Activated naive CD8-positive, alpha-beta T cell treated with anti-CD3 and anti-CD28 coated beads, Interleukin-2, amount 50 U/mL, for 24 hours (primary cell): ENCODE data around the gene OXNAD1.

Experiments
- ATAC-seq: fragments of 150-1000 bp; cut with Tn5 transposase; one replicate; pipeline ENCODE4 v1.10.0; 2021
- DNase-seq: peaks from one replicate; pipeline ENCODE4 v3.0.0; 2021
- H3K27ac Mint-ChIP-seq: one replicate; pipeline ENCODE4 v1.8.0; 2021; ENCODE audit warnings: mild to moderate bottlenecking, mixed read lengths
- H3K27me3 Mint-ChIP-seq: one replicate; pipeline ENCODE4 v1.8.0; 2021; ENCODE audit warnings: mixed read lengths
- H3K36me3 Mint-ChIP-seq: one replicate; pipeline ENCODE4 v1.8.0; 2021; ENCODE audit warnings: low read depth, mixed read lengths
- H3K4me1 Mint-ChIP-seq: one replicate; pipeline ENCODE4 v1.8.0; 2021; ENCODE audit warnings: mixed read lengths
- H3K4me3 Mint-ChIP-seq: one replicate; pipeline ENCODE4 v1.8.0; 2021; ENCODE audit warnings: mild to moderate bottlenecking, moderate library complexity, mixed read lengths
- H3K9me3 Mint-ChIP-seq: one replicate; pipeline ENCODE4 v1.8.0; 2021; ENCODE audit warnings: mixed read lengths

The OXNAD1 gene

DNA sequence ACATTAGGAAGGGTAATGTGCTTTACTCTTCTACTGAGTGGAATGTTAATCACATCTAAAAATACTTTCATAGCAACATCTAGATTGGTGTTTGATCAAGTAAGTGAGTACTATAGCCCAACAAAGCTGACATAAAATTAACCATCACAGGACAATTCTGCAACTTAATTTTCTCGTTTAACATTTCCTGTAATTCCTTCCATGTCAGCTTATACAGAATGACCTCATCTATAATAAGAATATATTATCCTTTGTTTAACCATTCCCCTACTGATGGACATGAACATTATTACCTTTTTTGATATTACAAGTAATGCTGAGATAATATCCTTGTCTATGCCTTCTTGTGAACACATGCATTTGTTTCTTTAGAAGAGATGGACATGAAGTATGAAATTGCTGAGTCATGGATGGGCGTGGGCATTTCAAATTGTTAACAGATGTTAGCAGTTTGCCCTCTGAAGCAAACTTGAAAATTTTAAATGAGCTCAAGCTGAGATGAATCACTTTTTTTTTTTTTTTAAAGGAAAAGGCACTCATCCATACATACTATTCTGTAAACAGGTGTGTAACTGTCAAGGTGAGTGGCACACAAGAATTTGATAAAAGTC lies 85.1 kb downstream of the OXNAD1 start:
- Mint-ChIP-seq H3K9me3 (no peaks in the 10 kb centered on the region), H3K27me3 (no peaks in the 10 kb centered on the region), H3K4me3 (no peak overlapping the region), H3K36me3 (peaks cover 75% of the 10 kb centered on the region), H3K27ac (peak overlapping the region; percentile 51), H3K4me1 (peaks cover 34% of the 10 kb centered on the region)
- ATAC-seq = no peak
- no peak for DNase-seq

DNA sequence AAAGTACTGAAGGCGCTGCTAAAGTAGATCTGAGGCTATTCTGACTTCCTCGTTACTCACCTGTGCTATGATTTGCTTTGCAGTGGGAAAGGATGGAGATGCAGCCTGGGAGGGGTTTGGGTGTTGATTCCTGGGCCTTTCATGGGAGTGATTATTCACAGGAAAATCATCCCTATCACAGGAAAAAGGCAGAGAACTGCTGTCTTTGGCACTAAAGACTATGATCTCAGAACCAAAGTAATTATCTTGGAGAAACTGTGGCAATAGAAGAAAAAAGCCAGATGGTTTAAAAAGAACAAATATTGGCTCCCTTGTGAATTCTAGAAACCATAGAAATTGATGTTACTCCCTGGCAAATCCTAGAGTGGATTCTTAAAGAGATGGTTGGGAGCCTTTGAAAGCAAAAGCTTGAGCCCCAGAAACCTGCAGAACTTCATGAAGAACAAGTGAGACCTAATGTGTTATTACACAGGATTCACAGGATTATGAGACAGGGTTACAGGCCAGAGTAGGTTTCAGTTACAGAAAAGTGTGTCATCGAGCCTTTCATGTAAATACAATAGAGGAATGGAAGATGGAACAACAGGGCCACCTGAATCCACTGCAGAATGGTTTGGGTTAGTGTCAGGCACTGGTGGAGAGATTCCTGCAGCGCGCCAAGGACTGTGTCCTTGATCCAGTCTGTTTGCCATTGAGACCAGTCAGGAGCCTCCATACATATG lies 85.7 kb downstream of the OXNAD1 start:
- no peaks in the 10 kb centered on the region for H3K9me3 Mint-ChIP-seq
- no peak overlapping the region for H3K4me3 Mint-ChIP-seq
- H3K36me3 Mint-ChIP-seq = peaks cover 71% of the 10 kb centered on the region
- H3K4me1 Mint-ChIP-seq = peaks cover 35% of the 10 kb centered on the region
- no peak for ATAC-seq
- no peaks in the 10 kb centered on the region for H3K27me3 Mint-ChIP-seq
- H3K27ac Mint-ChIP-seq = peak overlapping the region; percentile 56
- no peak for DNase-seq

DNA sequence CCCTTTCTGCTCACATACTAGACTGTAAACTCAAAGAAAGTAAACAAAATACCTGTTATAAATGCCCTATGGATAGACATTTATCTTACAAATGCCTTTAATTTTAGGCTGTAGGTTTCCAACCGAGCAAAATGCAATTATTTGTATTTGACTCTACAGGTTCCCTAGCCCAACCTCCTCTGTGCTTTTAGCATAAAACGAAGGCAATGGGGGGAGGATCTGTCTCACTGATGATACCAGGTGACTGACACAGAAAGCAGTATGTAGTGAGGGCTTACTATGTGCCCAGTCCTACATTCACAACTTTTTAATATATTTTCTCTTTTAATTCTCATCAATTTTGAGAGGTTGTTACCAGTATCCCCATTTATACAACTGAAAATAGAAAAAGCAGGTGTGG lies 87.4 kb downstream of the OXNAD1 start:
- Mint-ChIP-seq H3K27ac (peak overlapping the region; percentile 73), H3K27me3 (no peaks in the 10 kb centered on the region), H3K4me1 (peaks cover 29% of the 10 kb centered on the region), H3K4me3 (no peak overlapping the region), H3K36me3 (peaks cover 66% of the 10 kb centered on the region), H3K9me3 (no peaks in the 10 kb centered on the region)
- ATAC-seq = no peak
- DNase-seq = no peak

- DNase-seq (no peak), ATAC-seq (no peak)
- H3K4me3 Mint-ChIP-seq = no peak overlapping the region
- peak overlapping the region; percentile 57 for H3K27ac Mint-ChIP-seq
- peaks cover 31% of the 10 kb centered on the region for H3K4me1 Mint-ChIP-seq
- H3K36me3 Mint-ChIP-seq = peaks cover 62% of the 10 kb centered on the region
- no peaks in the 10 kb centered on the region for H3K9me3 Mint-ChIP-seq
- H3K27me3 Mint-ChIP-seq = no peaks in the 10 kb centered on the region
Observed at GRCh38 chr3:16354291-16354690, 89.3 kb downstream of the OXNAD1 start.
